Thyroid gland (tissue), 4 donors: Measurements from ENCODE around the gene CDC20B.
"Not testable (repeated sequence)": the region's sequence is repeated elsewhere in the genome, so short reads cannot be mapped to it uniquely, and the experiment has no call there.

Source experiments
- CTCF ChIP-seq, 6 experiments: fragments of 200-600 bp in 3 of 6; fragments of 450-650 bp in 3 of 6; sonication (generic) in 3 of 6; IDR thresholded peaks; one replicate each; pipeline ENCODE4 v1.5.1; 2016 to 2019; ENCODE audit warnings: antibody characterized with exemption in 6 of 6, mild to moderate bottlenecking in 2 of 6, inconsistent platforms in 1 of 6, moderate library complexity in 1 of 6
- POLR2A ChIP-seq, 2 donors: fragments of 450-650 bp; IDR thresholded peaks; one replicate each; pipeline ENCODE4 v1.6.1; 2017; ENCODE audit warnings: antibody characterized with exemption in 2 of 2, mild to moderate bottlenecking in 2 of 2, moderate library complexity in 1 of 2

- not testable (repeated sequence) for TF ChIP-seq POLR2A, CTCF (IDR thresholded peaks at IDR 0.05)
Measured at GRCh38 chr5:55105976-55106375, 67.0 kb downstream of the CDC20B start.
